Activated CD4-positive, alpha-beta T cell treated with anti-CD3 and anti-CD28 coated beads, Interleukin-2, Interleukin-6, amounts not matched to agents 100 ng/mL and 50 ng/mL, durations not matched to agents 16 hours and 8 hours (primary cell): ENCODE measurements around the gene MCEMP1.

Source experiments
- DNase-seq: peaks from one replicate; pipeline ENCODE4 v3.0.0-alpha.2; 2020

The MCEMP1 gene

DNA sequence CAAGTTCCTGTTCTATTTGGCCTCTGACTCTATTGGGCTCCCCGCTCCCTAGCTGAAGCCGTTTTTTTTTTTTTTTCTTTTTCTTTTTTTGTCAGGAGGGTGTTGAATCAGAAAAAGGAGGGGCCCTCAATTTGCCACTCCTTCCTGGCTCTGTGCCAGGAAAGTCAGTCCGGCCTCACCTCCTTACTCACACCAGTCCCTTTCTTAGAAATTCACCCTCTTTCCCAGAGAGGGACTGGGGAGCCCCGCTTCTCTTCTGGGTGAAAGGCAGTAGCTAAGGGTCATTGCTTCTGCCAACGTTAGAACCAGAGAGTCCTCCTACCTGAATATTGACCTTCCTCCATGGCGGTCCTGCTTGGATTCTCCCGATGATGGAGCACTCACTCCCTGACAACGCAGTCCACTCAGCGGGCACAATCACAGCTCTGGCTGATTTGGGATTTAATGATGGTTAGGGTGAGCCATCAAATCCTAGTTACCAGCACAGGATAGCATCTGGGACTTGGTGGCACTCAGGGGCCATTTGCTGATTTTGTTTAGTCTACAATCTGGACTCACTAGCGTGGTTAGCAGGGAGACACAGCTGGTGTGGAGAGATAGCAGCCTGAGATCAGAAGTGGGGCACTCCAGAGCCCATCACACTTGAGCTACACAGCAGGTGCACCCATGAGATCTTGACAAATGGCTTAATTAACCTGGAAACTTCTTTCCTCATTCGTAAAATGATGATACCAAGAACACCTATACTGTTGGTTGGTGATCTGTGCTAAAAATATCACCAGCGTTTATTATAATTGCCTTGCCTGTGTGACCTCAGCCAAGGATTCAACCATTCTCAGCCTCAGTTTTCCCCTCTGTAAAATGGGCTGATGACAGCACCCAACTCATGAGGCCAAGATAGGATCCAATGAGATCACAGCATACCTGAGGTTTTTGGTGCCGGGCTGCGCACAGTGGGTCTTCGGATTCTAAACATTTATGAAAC, 22.8 kb downstream of the MCEMP1 start:
- DNase-seq, result peak; percentile 46

DNA sequence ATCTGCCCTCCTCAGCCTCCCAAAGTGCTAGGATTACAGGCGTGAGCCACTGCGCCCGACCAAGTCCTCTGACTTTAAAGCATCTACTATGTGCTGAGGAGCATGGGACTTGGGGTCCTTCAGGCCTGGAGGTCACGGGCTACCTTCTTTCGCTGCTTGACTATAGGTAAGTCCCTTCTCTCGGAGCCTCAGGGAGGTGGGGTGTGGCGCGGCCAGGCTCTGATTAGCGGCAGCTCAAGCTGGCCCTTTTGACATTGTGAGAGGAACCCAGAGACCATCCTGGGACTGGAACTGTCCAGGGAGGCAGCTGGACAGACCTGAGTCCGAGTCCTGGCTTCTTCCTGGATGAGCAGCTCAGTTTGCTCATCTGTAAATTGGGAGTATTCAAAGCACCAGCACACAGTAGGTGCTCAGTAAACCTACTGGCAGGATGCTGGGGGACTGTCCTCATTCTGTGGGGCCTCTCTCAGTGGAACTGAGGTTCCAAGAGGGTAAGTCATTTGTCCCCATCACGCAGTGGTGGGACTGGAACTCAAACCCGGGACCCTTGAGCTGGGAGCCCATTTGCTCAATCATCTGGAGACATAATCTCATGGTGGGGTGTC, 24.3 kb downstream of the MCEMP1 start:
- no peak for DNase-seq

DNA sequence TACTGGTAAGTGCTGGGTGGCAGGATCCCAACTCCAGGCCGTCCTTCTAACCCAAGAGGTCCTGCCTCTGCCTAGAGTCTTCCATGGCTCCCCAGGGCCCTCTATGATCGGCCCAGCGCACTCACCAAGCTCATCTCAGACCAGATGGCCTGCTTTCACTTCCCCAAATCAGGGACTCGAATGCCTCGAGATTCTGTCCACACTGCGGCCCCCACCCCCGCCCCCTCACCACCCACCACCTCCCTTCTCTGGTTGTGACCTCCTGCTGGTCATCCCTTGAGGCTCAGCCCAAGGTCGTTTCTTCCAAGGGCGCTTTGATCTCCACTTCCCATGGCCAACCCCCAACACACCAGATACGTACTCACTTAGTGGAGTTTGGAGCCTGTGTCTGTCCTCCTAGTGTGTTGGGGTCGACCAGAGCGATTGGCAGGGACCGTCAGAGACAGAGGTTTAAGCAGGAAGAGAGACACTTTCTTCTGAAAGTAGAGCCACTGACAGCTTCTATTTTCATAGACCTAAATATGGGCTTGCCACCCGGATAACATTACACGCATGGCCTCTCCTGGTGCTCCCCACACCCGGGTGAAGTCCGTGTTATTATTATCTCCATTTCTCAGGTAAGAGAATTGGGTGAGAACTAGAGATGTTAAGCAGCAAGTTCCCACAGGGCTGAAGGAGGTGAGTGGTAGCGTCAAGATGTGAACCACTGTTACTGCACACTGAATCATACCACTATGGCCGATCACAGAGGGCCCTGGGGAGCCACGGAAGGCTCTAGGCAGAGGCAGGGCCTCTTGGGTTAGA, 25.0 kb downstream of the MCEMP1 start, which contains the start of gene FCER2:
Gene FCER2 (minus strand): TSS at position 478 of the 804 bp plus-strand sequence. CDS start 2,371 bp downstream, outside the sequence.
- DNase-seq, result no peak

DNA sequence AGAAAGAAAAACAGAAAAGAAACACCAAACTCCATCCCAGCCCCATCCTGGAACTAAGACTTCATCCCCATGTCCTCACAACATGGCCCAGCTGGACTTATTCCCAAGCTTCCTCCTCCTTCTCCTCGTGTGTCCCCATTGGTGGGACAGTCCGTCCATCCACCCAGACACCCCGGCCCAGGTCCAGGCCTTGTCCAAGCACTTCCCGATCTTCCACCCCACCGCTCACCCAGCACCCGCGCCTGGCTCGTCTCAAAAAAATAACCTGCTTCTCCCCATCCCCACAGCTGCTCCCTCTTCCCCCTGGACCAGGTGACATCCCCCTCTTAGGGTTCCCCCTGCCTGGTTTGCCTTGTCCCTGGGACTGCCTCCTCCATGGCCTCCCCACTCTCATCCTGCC, 26.4 kb downstream of the MCEMP1 start:
- DNase-seq, result no peak

DNA sequence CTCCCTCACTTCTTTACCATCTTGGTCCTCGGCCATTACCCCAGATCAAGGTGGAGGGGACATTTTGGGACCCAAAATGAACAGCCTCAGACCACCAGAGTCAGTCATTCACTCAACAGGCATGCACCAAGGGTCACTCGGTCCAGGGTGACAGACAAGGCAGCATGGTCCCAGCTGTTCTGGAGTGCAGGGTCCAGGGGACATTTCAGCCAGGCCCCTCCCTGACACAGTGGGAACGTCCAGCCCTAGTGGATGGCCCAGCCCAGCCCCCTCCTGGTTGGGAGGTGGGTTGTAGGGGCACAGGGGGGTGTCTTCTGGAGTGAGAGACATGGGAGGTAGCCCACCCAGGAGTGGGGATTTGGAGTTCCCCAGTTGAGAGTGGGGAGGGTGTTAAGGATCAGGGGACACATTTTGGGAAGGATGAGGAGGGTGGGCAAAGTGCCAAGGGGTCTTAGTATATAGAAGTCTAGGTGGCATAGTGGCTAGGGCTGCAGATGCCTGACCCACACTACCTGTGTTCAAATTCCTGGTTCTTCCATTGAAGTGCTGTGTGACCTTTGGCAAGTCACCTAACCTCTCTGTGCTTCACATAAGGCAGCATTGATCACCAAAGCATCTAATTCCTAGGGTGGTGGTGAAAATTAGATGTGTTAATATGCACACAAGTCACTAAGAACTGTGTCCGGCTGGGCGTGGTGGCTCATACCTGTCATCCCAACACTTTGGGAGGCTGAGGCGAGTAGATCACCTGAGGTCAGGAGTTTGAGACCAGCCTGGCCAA, 27.6 kb downstream of the MCEMP1 start:
- DNase-seq, result no peak

DNA sequence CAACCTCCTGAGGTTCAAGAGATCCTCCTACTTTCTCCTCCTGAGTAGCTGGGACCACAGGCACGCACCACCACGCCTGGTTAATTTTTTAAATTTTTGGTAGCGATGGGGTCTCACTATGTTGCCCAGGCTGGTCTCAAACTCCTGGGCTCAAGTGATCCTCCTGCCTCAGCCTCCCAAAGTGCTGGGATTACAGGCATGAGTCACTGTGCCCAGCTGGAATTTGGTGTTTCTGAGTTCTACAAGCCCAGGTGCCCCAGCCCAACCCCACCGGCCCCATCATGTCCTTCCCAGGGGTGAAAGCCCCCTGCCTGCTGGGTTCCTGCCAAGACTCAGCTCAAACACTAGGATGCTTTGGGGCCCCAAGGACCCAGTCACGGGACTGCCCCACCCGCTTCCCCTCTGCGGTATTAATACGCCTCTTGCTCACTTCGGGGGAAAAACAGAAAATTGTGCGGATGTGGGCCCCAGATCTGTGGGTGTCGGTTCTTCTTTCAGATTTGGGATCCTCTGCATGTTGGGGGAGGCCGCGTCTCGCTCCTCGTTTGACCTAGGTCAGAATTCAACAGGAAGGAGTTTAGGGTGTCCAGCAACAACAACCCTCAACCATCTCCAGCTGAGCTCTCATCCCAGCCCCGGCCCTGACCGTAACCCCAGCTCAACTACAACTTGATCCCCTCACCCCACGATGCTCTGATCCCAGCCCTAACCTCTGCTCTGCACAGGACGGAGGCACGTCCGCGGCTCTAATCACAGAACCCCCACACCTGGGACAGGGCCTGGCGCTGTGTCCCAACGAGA, 28.7 kb downstream of the MCEMP1 start:
- DNase-seq, result peak; percentile 77

DNA sequence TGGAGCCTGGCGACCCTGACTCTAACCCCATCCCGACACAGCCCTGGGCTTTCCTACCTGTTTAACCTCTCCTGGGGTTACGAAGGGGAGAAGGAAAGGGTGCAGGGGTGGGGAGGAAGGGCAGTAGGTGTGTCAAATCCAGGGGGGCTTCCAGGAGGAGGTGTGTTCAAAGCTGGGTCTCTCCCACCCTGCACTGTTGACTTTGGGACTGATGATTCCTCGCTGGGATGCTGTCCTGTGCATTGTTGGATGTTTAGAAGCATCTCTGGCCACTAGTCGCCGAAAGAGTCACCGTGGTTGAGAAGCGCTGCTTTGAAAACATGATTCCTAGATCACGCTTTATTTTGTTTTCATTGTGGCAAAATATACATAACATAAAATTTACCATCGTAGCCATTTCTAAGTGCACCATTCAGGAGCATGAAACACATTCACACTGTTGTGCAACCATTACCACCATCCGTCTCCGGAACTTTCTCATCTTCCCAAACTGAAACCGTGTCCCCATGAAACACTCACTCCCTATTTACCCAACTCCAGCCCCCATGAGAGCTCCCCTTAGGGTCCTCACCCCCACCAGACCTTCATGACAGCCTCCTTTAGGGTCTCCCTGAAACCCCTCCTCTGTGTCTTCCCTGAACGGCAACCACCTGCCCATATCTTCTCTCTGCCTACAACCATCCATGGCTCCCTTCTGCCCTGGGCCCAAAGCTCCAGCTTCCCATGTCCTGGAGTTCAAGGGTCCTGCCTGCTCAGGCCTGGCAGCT, 29.5 kb downstream of the MCEMP1 start:
- DNase-seq, result no peak

DNA sequence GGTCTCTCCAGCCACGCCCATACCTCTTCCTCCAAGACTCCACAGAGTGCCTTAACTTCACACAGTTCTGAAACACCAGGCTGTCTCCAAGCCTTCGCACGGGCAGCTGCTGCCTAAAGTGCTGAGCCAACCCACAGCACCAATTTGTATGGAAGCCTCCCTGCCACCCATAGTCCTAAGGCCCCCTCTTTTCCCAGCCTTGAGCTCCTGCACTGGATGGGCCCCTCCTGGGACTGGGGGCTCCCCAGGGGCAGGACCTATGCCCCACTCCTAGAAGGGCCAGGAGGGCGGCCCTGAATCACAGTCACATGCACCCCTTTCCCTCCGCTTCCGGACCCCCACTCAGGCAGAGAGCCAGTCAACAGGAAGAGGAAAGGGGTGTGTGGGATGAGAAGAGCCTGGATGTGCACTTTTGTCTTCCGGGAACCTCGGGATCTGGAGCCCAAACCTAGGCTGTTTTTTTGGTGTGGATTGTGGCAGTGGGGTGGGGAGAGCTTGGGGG, 30.1 kb downstream of the MCEMP1 start:
- no peak for DNase-seq

DNA sequence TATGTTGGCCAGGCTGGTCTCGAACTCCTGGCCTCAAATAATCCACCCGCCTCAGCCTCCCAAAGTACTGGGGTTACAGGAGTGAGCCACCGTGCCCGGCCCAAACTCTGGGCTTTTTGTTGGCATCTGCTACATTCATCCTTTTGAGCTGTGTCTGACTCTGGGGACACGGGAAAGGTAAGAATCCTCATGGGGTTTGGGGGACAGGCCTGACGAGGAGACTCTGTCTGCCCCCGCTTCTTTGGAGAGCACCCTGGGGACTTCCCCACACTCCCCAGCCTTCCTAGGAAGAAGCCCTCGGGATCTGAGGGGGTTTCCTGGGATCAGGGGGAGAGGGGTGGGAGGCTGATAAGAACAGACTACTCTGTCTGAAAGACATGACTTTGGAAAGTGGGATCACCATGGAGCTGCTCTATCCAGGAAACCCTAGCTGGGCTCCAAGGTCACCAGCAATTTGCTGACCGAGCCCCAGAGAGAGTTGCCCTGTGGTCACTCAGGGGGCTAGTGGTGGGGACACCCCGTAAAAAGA, 33.1 kb downstream of the MCEMP1 start:
- no peak for DNase-seq

DNA sequence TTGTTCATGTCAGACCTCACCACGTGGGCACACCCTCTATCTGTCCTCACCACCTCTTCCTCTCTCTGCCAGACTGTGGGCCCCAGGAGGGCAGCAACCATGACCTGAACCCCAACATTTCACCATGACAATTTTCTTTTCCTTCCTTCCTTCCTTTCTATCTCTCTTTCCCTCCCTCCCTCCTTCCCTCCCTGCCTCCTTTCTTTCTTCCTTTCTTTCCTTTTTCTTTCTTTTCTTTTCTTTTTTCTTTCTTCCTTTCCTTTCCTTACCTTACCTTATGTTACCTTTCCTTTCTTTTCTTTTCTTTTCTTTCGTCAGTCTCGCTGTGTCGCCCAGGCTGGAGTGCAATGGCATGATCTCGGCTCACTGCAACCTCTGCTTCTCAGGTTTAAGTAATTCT, 33.7 kb downstream of the MCEMP1 start:
- no peak for DNase-seq

DNA sequence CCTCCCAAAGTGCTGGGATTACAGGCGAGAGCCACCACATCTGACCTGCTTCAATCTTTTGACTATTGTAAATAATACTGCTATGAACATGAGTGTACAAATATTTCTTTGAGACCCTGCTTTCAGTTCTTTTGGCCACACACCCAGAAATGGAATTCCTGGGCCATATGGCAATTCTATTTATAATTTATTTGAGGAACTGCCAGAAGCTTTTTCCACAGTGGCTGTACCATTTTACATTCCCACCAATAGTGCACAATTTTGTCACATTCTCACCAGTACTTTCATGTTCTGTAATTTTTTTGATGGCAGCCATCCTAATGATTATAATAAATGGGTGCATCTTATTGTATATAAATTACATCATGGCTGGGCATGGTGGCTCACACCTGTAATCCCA, 38.8 kb downstream of the MCEMP1 start:
- no peak for DNase-seq

DNA sequence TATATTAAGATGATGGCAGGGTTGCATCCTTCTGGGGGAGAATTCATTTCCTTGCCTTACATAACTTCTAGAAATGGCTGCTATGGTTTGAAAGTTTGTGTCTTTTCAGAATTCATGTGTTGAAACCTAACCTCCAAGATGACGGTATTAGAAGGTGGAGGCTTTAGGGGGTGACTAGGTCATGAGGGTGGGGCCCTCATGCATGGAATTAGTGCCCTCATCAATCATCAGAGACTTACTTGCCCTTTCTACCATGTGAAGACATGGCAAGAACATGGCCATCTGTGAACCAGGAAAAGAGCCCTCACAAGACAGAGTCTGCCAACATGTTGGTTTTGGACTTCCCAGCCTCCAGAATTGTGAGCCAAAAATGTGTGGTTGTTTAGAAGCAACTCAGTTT, 39.9 kb downstream of the MCEMP1 start:
- DNase-seq, result no peak

DNA sequence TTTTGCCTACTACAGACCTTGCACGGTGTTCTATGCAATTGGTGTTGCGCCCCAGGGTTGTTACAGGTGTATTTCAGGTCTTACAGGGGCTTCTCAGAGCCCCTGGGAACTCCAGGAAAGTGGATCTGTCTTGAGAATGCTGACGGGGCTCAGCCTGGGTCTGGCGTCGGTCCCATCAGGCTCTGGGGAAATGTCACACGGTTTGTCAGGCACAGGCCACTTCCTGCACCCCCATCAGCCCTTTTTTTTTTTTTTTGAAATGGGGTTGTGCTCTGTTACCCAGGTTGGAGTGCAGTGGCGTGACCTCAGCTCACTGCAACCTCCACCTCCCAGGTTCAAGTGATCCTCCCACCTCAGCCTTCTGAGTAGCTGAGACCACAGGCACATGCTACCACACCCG, 41.8 kb downstream of the MCEMP1 start:
- DNase-seq, result no peak

DNA sequence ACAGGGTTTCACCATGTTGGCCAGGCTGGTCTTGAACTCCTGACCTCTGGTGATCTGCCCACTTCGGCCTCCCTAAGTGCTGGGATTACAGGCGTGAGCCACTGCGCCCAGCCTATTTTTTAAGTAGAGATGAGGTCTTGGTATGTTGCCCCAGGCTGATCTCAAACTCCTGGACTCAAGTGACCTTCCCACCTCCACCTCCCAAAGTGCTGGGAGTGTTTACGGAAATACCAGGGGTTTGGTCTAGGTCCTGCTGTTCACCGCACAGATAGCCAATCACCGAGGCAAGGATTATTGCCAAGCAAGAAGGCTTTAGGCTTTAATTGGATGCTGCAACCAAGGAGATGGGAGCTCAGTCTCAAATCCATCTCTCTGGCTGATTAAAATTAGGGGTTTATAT, 43.5 kb downstream of the MCEMP1 start:
- DNase-seq, result no peak

DNA sequence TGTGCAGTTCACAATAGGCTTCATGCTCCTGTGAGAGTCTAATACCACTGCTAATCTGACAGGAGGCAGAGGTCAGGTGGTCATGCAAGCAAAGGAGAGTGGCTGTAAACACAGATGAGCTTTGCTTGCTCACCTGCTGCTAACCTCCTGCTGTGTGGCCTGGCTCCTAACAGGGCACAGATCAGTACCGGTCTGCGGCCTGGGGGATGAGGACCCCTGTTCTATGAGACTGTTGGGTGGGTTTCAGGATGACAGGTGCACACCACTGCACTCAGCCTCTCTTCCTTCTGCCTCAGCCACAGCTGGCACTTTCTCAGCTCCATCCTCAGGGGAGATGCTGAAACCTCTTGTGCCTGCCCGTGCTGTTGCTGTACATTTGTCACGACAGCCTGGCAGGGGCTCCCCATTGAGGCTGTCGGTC, 45.4 kb downstream of the MCEMP1 start:
- no peak for DNase-seq

DNA sequence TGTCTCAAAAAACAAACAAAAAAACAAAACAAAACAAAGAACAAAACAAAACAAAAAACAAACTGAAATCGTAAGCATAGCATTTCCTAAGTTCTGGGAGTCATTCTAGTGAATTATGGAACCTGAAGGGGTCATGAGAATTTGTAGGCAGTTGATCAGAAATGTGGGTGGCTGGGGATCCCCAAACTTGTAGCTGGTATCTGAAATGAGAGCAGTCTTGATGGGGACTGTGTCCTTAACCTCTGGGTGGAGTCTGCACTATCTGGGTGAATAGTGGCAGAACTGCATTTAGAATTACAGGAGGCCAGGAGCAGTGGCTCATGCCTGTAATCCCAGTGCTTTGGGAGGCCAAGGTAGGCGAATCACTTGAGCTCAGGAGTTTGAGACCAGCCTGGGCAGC, 48.9 kb downstream of the MCEMP1 start:
- no peak for DNase-seq

DNA sequence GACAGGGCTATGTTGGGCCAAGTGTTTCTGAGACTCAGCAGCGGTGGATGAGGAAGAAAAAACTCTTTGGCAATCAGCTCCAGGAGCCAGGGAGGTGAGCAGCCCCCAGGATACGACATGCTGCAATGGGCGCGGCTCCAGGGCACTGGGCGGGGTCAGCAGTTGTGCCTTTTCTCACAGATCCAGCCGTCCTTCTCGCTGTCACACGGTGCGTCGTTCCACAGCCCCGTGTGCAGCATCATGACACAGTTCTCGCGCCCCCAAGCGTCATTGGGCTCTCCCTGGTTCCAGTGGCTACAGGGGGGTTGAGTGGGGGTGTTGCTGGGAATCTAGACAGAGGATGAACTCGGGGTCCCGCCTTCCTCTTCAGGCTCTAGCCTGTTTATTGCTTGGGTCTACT, 52.3 kb downstream of the MCEMP1 start:
- no peak for DNase-seq
